GM19438 (cell line): ENCODE measurements around the gene RARRES2.

ENCODE experiments used
- ATAC-seq: cut with Tn5 transposase; IDR thresholded peaks from one replicate; pipeline ENCODE4 v1.9.1; 2021; ENCODE audit warnings: low read depth; ENCODE audit not compliant: unreplicated experiment

Gene RARRES2

GRCh38 chr7:150363872-150364271, 22.4 kb upstream of the RARRES2 start:
- ATAC-seq = no peak

DNA sequence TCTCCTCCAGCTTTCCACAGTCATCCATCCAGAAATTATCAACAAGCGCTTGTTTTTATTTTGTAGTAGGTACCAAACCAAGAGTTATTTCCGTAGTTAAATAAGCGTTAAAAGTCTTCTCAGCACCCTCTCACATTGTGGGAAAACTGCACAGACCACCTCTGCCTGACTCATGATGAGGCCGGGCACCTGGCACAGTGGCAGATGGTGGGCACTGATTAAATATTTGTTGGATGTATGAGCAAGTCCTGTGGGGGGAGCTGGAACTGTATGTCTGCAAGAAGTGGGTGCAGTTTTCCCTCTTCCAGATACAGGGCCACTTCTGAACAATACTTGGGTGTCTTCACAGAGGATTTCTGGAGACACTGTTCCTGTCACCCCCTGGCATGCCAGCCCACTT, 21.9 kb upstream of the RARRES2 start:
- ATAC-seq = no peak

- no peak for ATAC-seq
These were observed 20.6 kb upstream of the RARRES2 start for GRCh38 chr7:150361807-150362621.

- no peak for ATAC-seq
These were observed 20.0 kb upstream of the RARRES2 start for GRCh38 chr7:150361402-150361801.

GRCh38 chr7:150360363-150361058, 19.1 kb upstream of the RARRES2 start:
- no peak for ATAC-seq

GRCh38 chr7:150359622-150360362, 18.4 kb upstream of the RARRES2 start:
- ATAC-seq = no peak

GRCh38 chr7:150358988-150359621, 17.7 kb upstream of the RARRES2 start:
- no peak for ATAC-seq

DNA sequence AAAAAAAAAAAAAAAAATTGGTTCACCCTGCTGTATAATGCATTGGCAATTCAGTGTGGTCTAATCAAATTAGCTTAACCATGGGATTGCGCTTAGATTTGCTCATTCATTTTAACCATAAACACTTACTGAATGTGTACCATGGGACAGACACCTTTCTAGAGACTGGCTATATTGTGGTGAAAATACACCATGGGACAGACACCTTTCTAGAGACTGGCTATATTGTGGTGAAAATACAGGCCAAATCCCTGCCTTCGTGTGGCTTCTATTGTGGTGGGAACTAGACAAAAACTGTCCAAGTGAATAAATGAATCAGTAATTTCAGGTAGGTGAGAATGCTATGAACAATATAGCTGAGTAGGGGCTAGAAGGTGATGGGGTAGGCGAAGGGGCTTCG, 17.0 kb upstream of the RARRES2 start:
- no peak for ATAC-seq

DNA sequence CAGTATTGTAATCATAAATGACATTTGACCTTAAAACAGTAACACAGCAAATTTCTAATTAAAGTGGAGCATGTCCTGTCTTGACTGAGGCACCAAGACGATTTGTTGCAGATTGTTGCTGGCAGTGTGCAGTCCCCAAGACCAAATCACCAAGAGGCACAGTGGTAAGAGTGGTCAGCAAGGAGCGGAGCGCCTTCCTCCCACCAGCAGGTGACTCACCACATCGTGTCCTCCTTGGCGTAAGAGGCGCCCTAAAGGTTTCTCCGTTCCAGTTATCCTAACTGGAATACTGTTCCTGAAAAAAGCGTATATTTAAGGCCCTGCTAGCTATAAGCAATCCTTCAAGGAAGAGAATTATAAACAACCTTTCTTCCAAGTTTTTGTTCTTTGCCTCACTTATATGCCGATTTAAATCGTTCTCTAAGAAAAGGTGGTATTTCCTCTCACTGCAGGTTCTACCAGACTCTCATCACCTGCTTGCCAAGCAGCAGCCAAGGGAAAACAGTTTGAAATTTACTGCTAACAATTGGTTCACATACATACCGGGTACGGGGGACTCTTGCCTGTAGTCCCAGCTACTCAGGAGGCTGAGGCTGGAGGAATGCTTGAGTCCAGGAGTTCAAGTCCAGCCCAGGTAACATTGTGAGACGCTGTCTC, 16.5 kb upstream of the RARRES2 start:
- peak; percentile 20 for ATAC-seq

DNA sequence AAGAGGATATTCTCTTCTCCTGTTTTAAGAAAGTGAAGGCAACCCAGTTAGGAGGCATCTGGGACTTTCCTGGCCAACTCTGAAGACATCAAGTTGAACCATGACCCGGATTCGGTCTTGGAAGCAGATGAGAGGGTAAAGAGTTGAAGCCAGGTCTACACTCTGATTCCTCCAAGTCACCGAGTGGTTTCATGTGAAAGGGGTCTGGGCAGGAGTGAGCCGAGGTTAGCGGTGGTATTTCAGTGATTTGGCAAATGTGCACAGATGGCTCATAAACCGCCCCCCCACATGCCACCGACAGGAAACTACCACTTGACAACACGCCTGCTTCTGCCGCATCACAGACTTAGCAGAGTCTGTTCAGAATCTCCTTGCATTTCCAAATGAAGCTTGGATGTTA, 15.8 kb upstream of the RARRES2 start:
- ATAC-seq = peak; percentile 70

DNA sequence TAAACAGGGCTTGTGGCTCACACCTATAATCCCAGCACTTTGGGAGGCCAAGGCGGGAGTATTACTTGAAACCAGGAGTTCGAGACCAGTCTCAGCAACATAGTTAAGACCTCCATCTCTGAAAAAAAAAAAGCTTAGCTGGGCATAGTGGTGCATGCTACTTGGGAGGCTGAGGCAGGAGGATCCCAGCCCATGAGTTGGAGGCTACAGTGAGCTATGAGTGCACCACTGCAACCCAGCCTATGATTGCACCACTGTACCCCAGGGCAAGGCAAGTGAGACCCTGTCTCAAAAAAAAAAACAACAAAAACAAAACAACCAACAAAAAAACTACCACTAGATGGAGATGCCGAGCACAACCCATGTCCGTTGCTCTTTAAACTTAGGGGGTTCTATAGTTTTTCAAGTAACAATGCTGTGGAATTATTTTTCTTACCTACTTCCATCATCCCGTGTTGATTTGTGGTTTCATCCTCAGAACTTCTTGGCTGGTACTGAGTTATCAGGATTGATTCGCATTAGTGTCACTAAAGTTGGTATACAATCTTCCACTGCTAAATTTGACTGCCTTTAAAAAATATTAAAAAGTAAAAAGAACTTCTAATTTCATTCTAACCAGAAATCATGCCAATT, 15.0 kb upstream of the RARRES2 start:
- ATAC-seq = no peak

DNA sequence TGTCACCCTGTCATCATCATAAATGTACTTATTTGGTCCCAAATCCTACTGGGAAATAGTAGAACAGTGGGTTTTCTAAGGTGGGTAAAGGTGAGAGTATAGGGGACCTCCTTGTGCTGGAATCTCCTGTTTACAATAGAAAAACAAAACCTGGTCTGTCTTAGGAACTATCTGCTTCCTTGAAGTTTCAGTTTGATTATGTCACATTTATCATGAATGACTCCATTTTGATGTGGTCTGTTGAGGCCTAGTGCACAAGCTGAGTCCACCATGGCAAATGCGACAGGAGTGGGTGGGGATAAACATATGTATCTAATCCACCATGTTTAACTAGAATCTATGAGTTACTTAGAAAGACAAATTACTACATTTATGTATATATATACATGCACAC, 14.2 kb upstream of the RARRES2 start:
- no peak for ATAC-seq

DNA sequence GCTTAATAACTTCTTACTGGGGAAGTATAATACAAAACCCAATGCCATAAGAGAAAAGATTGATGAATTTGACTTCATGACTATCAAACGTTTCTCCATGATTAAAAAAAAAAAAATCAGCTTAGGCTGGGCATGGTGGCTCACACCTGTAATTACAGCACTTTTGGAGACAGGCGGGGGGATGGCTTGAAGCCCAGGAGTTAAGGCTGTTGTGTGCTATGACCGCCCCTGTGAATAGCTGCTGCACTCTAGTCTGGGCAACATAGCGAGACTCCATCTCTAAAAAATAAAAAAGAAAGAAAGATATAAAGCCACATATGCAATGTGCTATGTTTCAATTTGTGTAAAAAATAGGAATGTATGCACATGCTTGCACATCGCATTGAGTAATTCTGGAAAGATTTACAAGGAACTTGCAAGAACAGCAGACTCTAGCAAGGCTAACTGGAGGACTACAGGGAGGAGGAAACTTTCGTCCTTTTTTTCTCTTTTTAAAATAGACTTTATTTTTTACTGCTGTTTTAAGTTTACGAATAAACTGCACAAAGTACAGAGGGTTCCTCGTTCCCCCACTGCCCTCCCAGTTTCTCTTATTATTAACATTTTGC, 10.3 kb upstream of the RARRES2 start:
- no peak for ATAC-seq

GRCh38 chr7:150346922-150347321, 5.5 kb upstream of the RARRES2 start:
- no peak for ATAC-seq

DNA sequence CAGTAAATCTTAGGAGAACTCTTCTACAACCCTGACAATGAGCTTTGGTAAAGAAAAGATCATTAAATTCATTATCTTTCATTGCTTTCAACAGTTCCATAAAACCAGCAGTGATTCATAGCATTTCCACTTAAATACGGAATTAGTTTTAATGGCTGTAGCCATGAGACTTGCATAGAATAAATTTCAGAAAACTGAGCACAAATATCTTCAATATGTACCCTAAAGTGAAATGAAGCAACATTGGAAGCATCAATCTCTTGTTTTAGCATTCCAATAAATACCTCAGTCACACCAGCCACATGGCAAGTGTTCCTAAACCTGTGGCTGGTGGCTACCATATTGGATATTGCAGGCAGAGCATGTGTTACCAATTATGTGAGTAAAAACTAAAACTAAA, 3.6 kb upstream of the RARRES2 start:
- no peak for ATAC-seq

DNA sequence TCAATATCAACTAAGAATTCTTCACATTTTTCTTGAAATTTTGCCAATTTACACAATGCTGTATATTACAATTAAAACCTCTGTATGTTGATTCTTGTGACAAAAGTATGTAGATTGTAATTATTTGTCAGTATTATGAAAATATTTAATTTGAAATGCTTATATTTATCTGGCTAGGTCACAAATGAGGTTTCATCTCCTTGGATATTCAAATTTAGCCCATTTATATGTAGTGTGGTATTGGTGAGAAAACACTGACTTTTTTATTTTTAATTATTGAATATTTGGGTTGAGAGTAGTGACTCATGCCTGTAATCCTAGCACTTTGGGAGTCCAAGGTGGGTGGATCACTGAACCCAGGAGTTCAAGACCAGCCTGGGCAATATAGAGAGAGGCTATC, 2.9 kb upstream of the RARRES2 start:
- no peak for ATAC-seq

GRCh38 chr7:150343225-150343624, 1.8 kb upstream of the RARRES2 start:
- ATAC-seq = no peak

- no peak for ATAC-seq
These were observed 636 bp upstream of the RARRES2 start for GRCh38 chr7:150342121-150342408.

GRCh38 chr7:150340875-150341262, 560 bp downstream of the RARRES2 start:
- no peak for ATAC-seq
